NOMO-1 treated with DMSO at 0.1 percent for 48 hours (cell line): ENCODE results near the gene INS.

Source experiments
- DNase-seq: peaks from one replicate; lab custom pipeline; 2025; ENCODE audit not compliant: unreplicated experiment; lab: John Stamatoyannopoulos, UW

INS gene

DNA sequence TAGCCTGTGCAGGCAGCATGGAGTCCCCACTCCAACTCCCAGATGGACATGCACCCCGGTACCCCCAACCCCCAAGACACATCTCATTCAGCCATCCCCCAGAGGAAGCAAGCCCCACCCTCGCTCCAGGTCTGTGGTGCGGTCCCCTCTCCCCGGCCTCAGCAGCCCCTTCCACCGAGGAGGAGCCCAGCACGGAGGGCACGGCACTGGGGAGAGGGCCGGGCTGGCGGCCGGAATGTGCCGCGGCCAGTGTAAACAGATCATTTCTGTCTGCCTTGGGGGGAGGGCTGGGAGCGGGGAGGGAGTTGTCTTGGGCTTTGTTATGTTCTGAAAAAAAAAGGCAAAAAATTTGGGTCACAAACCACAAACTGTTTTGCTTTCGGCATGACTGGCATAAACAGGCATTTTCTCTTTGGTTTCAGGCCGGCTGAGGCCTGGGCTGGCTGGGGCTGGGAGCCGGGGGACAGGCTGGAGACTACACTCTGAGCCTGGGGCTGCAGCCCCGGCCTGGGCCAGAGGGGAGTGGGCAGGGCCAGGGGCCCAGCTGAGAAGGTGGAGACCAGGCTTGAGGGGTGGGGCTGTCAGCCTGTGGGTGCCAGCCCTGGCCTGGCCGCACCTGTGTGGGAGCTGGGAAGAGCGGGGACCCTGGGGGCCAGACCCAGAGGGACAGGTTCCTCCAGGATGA lies 38.6 kb downstream of the INS start:
- no peak for DNase-seq

DNA sequence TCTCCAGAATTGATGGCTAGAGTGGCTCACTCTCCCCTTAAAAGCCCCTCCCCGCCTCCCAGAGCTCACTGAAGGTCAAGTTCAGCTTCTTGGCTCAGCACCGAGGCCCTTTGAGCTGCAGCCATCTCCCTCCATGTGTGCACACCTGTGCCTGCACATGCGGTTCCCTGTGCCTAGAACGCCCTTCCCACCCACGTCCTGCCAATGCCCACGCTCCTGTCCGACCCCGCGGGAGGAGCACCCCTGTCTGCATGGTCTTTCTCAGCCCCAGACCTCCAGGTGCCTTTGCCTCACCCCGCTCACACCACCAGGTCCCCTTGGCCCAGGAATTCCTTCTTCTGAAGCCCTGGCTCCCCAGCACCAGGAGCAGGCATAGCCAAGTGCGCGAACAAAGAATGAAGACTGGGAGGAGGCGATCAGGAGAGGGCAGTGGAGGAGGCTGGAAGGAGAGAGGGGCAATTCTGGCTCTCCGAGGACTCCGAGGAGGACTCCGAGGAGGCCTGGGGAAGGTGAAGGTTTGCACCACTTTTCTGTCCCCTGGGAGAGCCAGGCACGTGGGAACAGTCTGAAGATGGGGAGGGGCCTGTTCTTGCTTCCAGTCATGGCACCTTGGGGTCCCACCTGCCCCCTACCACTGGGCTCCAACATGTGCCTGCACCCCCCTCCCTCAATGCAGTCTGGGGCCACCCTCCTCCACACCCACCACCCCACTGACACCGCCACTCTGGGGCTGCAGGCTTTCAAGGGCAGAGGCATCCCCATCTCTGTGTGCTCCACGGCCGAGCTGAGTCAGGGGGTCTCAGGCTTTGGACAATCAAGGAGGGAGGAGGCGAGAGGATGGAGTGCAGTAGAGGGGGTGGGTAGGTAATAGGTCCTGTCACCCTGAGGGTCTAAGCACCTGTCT lies 39.5 kb downstream of the INS start:
- no peak for DNase-seq

DNA sequence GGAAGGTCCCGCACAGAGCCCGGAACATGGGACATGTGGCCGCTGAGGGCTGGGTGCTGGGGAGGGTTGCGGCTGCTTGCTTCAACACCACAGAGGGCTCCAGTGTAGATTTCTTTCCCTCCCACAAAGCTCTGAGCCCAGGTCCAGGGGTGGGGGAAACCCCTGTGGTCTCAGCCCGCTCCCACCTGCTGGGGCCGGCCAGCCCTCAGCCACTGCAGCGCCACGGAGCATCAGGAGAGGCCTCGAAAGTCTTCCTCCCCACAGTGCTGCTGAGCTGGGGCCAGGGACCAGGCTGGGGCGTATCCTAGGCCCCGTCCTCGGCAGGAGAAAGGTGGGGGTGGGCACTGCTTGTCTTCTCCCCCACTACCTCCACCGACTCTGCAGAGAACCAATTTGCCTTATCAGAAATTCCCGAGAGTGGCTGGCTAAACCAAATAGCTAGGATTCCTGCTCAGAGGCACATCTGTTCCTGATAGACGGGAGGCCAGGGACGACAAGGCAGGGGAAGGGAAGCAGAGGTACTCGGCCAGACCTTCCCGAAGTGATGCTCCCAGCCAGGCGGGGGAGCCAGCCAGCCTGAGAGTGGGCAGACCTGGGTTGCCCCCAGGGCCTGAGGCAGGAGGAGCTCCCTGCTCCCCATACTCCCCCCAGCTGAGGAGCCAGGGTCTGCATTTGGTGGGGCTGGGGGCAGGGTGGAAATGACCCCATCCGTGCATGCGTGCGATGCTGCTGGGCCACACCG lies 40.5 kb downstream of the INS start:
- no peak for DNase-seq

DNA sequence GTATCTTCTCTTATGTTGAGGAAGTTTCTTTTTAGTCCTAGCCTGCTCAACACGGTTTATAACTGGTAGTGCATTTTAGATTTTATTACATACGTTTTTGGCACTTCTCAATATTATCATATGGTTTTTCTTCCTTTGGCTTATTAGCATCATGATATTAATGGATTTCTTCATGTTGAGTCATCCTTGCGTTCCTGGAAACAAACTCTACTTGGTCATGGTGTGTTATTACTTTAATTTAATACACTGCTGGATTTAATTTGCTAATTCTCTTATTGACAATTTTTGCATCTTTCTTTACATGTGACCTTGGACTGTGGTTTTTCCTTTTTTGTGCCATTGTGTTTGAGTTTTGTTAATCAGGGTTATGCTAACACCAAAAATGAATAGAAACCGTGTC lies 42.3 kb downstream of the INS start:
- DNase-seq, result no peak

DNA sequence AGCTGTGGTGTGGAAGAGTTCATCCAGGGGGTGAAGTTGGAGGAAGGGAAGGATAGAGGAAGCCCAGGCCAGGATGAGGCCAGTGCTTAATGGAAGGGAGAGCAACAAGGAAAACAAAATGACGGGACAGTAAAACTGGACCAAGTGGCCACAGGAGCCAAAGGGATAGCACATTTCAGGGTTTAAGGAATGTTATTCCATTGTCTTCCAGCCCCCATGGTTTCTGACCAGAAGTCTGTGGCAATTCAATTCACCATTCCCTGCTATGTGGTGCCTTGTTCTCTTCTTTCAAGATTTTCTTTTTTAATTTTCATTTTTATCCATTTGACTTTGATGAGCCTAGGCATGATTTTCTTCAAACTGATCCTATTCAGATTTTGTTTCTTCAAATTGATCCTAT lies 44.3 kb downstream of the INS start:
- no peak for DNase-seq

DNA sequence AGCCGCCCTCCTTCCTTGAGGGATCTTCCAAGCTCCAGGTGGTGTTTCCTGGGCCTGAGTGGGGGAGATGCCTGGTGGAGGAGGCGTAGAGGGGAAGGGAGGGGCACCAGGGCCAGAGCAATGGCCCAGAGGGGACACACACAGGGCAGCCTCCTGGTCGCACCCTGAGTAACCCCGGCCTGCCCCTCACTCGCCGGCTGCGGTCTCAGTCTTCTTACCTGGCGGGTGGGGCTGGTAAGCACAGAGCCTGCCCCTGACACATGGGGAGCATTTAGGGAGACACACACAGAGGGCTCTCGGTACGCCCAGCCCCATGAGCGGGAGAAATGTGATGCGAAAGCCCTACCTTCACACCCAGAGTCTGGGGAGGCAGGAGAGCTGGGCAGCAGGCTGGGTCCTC lies 45.7 kb downstream of the INS start:
- no peak for DNase-seq

DNA sequence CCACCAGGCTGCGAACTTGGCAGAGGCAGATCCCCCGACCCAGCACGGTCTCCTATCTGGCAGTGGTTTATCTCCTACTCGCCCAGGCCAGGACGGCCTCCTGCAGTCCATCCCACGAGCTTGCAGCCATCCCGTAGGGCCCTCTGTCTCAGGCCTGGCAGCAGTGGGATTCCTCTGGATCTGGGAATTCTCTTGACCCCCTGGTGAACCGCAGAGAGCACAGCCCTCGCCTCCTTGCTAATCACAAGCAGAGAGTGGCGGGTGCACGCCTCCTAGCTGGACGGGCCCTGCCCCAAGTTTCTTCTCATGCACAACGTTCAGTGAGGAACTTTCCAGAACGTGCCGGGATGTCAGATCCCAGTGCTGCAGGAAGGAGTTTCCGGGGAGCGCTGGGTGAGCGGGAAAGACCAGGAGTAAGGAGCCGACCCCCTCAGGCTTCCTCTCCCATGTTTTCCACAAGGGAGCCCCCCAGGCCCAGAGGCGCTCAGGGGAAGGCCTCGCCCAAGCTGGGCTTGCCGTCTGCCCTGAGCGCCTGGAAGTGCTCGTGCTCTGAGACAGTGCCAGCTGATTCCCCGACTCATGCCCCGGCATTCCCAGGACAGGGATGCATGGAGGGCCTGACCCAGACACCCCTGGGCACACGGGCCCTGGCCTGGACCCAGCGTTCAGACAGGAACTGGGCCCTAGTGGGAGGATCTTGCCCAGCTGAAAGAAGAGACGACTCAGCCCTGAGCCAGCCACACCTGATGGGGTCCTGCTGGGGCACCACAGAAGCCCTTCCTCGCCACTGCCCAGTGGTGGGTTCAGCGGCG lies 46.4 kb downstream of the INS start:
- DNase-seq, result no peak

DNA sequence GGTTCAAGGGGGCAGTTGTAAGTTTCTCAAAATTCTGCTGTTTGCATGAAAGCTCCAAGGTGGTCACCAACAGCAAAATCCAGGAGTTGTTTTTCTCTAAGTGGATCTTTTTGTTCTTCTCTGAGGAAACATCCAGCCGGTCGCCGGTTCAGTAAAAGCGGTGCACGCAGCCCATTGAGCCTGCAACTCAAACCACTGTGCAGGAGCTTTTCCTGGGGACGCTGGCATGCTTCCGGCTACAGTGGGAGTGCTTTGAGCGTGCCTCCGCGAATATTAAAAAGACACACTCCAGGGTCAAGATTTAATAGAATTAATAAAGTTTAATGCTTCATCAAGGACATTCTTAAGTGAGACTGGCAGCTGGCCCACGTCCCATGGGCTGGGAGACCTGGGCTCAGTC lies 47.2 kb downstream of the INS start:
- DNase-seq, result no peak

DNA sequence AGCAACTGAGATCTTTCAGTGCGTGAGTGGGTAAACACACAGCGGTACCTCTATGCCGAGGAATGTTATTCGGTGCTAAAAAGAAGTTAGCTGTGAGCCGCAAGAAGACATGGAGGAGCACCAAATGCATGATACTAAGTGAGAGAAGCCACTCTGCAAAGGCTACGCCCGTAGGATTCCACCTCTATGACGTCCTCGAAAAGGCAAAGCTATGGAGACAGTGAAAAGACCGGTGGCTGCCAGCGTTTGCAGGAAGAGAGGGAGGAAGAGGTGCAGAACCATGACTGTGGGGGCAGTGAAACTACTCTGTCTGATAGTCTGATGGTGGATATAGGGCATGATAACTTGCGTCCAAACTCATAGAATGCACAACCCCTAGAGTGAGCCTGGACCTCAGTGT lies 50.5 kb downstream of the INS start:
- DNase-seq, result no peak
